CD4-positive, alpha-beta T cell treated with Interleukin-15 for 1 hour (primary cell): Measurements from ENCODE around the gene C2CD2.
A peak's percentile ranks its signal among the peaks of the same experiment; 100 is the strongest.

Source experiments
- DNase-seq: peaks from one replicate; pipeline ENCODE4 v3.0.0-alpha.2; 2020

C2CD2 gene

GRCh38 chr21:41861255-41861654 lies 92.6 kb downstream of the C2CD2 start:
- no peak for DNase-seq

- peak; percentile 12 for DNase-seq
These were observed 94.4 kb downstream of the C2CD2 start for GRCh38 chr21:41859297-41859980.

- DNase-seq, result peak; percentile 10
These were observed 95.1 kb downstream of the C2CD2 start for GRCh38 chr21:41858466-41859296.

- peak; percentile 10 for DNase-seq
These were observed 96.0 kb downstream of the C2CD2 start for GRCh38 chr21:41857771-41858300.

- peak; percentile 3 for DNase-seq
These were observed 97.2 kb downstream of the C2CD2 start for GRCh38 chr21:41856572-41856971.

- DNase-seq, result peak; percentile 13
These were observed 99.3 kb downstream of the C2CD2 start for GRCh38 chr21:41854426-41854995.

- no peak for DNase-seq
These were observed 100.9 kb downstream of the C2CD2 start for GRCh38 chr21:41852929-41853320.

GRCh38 chr21:41852151-41852928 lies 101.5 kb downstream of the C2CD2 start:
- DNase-seq, result no peak

- DNase-seq, result no peak
These were observed 102.6 kb downstream of the C2CD2 start for GRCh38 chr21:41851090-41851790.

- DNase-seq, result no peak
These were observed 103.7 kb downstream of the C2CD2 start for GRCh38 chr21:41850085-41850484.

- no peak for DNase-seq
These were observed 104.7 kb downstream of the C2CD2 start for GRCh38 chr21:41848958-41849580.

GRCh38 chr21:41848533-41848932 lies 105.3 kb downstream of the C2CD2 start:
- no peak for DNase-seq

GRCh38 chr21:41847066-41847804 lies 106.6 kb downstream of the C2CD2 start:
- DNase-seq, result no peak

- DNase-seq, result no peak
These were observed 107.3 kb downstream of the C2CD2 start for GRCh38 chr21:41846536-41846935.

GRCh38 chr21:41846033-41846317 lies 107.8 kb downstream of the C2CD2 start:
- DNase-seq, result no peak

GRCh38 chr21:41845310-41846032 lies 108.3 kb downstream of the C2CD2 start:
- no peak for DNase-seq

GRCh38 chr21:41843584-41843983 lies 110.2 kb downstream of the C2CD2 start:
- DNase-seq, result no peak

- no peak for DNase-seq
These were observed 112.9 kb downstream of the C2CD2 start for GRCh38 chr21:41840880-41841279.

- DNase-seq, result no peak
These were observed 114.3 kb downstream of the C2CD2 start for GRCh38 chr21:41839387-41840000.

- DNase-seq, result no peak
These were observed 116.0 kb downstream of the C2CD2 start for GRCh38 chr21:41837756-41838297.
